HG03575 (cell line): Measurements from ENCODE around the gene CPEB3.
"Not testable (repeated sequence)": the region's sequence is repeated elsewhere in the genome, so short reads cannot be mapped to it uniquely, and the experiment has no call there.

Experiments used
- ATAC-seq: cut with Tn5 transposase; IDR thresholded peaks from one replicate; pipeline ENCODE4 v1.9.1; 2021; ENCODE audit not compliant: unreplicated experiment, insufficient number of reproducible peaks, low FRiP score; ENCODE audit errors: extremely low read depth

The CPEB3 gene

GRCh38 chr10:92231196-92231595 lies 59.7 kb downstream of the CPEB3 start:
- no peak for ATAC-seq

DNA sequence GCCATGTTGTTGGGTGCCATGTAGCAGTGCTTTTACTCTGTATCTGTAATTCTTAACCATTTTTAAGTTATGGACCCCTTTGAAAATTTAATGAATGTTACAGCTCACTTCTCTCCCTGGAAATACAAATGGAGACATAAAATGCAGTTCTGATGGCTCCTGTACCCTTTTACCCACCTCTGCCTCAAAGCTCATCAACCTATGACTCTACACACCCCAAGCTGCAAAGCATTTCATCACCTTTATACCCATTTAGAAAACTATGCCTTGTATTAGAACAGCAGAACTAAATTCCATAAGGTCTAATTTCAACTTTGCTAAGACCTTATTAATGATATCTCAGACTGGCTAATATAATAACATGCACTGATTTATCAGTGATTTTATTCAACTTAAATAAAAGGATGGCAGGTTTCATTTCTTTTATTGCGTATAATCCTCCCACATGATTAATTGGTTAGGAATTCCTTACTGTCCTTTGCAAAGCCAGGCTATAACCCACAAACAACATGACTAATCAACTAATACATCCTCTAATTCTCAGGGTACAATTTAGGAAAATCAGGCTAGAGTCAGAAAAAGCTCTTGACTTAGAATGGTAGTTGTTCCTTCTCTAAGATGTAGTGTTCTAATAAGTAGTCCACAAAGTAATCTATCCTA lies 68.1 kb downstream of the CPEB3 start:
- no peak for ATAC-seq

DNA sequence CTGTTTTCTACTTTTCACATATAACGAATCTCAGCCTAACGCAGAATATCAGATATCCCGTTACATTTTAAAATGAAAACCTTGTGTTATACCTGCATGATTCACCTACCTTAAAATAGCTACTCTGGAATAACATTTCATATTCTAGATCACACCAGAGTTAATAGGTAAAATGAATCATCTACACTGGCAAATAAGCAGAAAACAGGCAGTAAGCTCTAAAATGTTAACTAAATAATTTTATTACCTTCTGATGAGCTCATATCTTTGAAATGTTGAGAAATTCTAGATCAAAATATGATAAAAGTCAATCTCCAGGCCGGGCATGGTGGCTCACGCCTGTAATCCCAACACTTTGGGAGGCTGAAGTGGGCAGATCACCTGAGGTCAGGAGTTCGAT lies 71.3 kb downstream of the CPEB3 start:
- ATAC-seq, result no peak

DNA sequence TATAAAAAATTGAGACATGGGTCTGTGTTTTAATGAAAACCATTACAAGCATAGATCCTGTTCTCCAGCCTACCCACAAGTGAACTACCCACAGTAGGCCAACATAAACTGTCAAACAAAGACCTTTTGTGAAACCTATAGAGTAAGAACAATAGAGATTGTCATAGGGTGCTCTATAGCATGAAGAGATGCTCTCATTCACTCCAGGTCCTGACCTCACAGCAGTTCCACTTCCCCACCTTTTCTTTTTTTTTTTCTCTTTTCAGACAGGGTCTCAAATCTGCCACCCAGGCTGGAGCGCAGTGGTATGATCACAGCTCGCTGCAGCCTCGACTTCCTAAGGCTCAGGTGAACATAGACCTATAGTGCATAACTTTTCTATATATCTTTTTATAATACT lies 72.3 kb downstream of the CPEB3 start:
- ATAC-seq, result no peak

DNA sequence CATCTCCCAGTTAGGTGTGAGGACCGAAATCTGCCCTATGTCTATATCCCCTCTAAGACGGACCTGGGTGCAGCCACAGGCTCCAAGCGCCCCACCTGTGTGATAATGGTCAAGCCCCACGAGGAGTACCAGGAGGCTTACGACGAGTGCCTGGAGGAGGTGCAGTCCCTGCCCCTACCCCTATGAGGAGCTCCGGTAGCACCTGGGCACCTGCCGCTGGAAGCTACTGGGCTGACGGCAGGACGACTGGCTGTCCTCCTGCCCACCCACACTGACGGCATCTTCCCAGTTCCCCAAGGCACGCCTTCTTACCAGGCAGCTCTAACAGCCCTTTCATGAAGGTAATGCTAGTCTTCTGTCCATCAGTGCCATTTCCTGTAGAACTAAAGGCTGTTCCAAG lies 74.3 kb downstream of the CPEB3 start:
- ATAC-seq, result not testable (repeated sequence)

DNA sequence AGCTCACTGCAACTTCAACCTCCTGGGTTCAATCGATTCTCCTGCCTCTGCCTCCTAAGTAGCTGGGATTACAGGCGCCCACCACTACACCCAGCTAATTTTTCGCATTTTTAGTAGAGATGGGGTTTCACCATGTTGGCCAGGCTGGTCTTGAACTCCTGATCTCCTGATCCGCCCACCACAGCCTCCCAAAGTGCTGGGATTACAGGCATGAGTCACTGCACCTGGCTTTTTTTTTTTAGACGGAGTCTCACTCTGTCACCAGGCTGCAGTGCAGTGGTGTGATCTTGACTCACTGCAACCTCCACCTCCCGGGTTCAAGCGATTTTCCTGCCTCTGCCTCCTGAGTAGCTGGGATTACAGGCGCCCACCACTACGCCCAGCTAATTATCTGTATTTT lies 75.7 kb downstream of the CPEB3 start:
- not testable (repeated sequence) for ATAC-seq

GRCh38 chr10:92213049-92213448 lies 77.8 kb downstream of the CPEB3 start:
- ATAC-seq, result no peak

GRCh38 chr10:92208736-92209135 lies 82.1 kb downstream of the CPEB3 start:
- ATAC-seq, result no peak

- no peak for ATAC-seq
These were observed 82.6 kb downstream of the CPEB3 start for GRCh38 chr10:92208157-92208720.

GRCh38 chr10:92207061-92207460 lies 83.8 kb downstream of the CPEB3 start:
- no peak for ATAC-seq

DNA sequence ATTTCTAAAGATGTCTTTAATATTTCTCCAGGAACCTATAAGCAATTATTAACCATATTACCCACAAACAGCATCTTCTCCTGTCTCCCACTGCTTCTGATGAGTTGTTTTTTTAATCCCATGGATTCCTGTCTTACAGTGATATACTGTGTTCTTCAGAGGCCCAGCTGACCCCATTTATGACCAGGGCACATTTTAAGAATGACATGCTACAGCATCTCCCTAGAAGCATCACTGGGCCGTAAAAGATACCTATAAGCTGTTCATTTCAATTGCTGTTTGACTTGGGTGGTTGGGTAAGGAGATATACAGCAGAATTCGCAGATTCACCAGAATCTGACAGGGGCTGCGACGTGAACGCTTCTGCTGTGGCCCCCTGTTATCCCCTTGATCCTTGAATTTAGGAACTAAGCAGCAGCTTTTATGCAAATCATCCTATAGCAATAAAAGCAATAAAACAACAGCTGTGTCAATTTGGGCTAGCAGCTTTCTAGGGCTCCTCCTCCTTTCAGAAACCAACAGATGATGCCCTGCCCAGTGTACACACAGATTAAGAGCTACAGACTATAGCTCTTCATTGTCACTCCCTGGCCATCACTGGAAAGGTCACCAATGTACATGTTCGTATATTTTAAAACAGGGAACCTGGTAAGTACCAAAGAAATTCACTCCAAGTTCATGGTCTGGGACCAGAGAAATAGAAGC lies 86.8 kb downstream of the CPEB3 start:
- ATAC-seq, result no peak

- no peak for ATAC-seq
These were observed 88.3 kb downstream of the CPEB3 start for GRCh38 chr10:92202536-92202935.

GRCh38 chr10:92200564-92200963 lies 90.3 kb downstream of the CPEB3 start:
- ATAC-seq, result no peak

DNA sequence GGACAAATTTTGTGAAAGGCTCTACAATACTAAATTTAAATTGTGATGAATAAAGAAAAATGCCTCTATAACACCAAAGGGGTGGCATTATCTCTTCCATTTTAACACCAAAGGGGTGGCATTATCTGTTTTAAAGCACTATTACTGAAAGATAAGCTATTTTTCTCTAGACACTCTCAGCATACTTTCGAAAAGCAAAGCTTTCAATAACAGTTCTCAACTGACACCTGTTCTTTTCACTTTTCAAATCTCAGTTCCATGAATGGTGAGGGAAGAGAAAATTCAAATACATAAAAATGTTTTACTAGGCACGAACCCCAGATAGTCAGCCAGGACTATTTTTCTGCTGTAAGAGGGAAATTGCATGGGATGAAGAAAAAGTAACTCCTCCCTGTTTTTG lies 103.8 kb downstream of the CPEB3 start:
- no peak for ATAC-seq

- no peak for ATAC-seq
These were observed 105.9 kb downstream of the CPEB3 start for GRCh38 chr10:92184977-92185376.

GRCh38 chr10:92183199-92183598 lies 107.7 kb downstream of the CPEB3 start:
- ATAC-seq, result no peak

DNA sequence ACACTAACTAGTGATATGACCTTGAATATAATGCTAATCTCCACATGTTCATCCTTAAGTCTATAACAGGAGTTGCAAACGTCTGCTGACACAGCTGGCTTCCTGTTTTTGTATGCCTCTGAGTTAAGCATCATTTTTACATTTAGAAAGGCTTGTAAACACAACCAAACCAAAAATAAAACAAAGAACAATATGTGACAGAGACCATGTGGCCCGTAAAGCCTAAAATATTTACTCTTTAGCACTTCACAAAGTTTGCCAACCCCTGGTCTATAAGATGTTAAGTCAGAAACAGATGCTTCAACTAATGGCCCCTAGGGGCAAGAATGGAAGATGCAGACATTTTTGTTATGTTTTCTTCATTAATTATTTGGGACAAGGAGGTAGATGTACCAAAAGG lies 109.3 kb downstream of the CPEB3 start:
- no peak for ATAC-seq

GRCh38 chr10:92180399-92180798 lies 110.5 kb downstream of the CPEB3 start:
- no peak for ATAC-seq

DNA sequence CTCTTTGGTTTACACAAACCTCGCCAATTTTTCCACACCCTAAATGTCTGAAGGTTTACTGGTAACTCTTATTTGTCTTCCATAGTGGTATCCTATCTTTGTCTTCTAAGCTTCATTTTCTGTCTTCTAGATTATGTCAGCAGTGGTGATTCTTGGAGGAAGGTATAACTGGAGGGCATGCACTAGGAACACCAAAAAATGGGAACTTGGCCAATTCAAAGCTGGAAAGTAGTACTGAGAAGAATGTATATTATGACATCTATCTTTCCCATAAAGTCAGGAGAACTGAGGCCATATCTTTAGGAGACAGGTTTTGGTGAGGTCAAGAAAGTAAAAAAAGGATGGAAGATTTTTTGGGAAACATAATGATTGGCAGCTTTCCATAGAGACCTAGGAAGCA lies 113.3 kb downstream of the CPEB3 start:
- no peak for ATAC-seq

GRCh38 chr10:92175164-92175563 lies 115.7 kb downstream of the CPEB3 start:
- no peak for ATAC-seq
